Psoas muscle (tissue), 8 donors: ENCODE data around the gene TYW1B. TPM values are rescaled to one million over a fixed set of nuclear protein-coding genes. Genes with fewer than 3 reads are reported as not detected.
A peak's percentile ranks its signal among the peaks of the same experiment; 100 is the strongest.
"Not testable (repeated sequence)": the region's sequence is repeated elsewhere in the genome, so short reads cannot be mapped to it uniquely, and the experiment has no call there.

Source experiments
- ATAC-seq, 4 donors: fragments of 200-7000 bp; cut with Tn5 transposase; one replicate each; pipeline ENCODE4 v1.9.1; 2020; ENCODE audit warnings: moderate library complexity in 3 of 4, mild to moderate bottlenecking in 2 of 4
- DNase-seq, 2 donors: peaks; one replicate each; pipeline ENCODE4 v3.0.0-alpha.2; 2020
- H3K27ac ChIP-seq: fragments of 200-600 bp; one replicate; pipeline ENCODE4 v1.8.0; 2022
- H3K27me3 ChIP-seq, 3 donors: fragments of 200-600 bp in 1 of 3; one replicate each; pipeline versions ENCODE4 v1.6.1 to v1.8.0; 2013 to 2022; ENCODE audit warnings: low read length in 2 of 3, mild to moderate bottlenecking in 2 of 3, moderate library complexity in 1 of 3; ENCODE audit not compliant: insufficient read depth in 3 of 3
- H3K36me3 ChIP-seq, 2 donors: fragments of 200-600 bp in 1 of 2; one replicate each; pipeline versions ENCODE4 v1.6.1 to v1.8.0; 2013 to 2022; ENCODE audit warnings: low read depth in 1 of 2, mild to moderate bottlenecking in 1 of 2, moderate library complexity in 1 of 2; ENCODE audit not compliant: insufficient read depth in 1 of 2
- H3K4me1 ChIP-seq: fragments of 200-600 bp; one replicate; pipeline ENCODE4 v1.8.0; 2022
- H3K4me3 ChIP-seq: fragments of 200-600 bp; one replicate; pipeline ENCODE4 v1.8.0; 2022; ENCODE audit warnings: mild to moderate bottlenecking
- H3K9me3 ChIP-seq: fragments of 200-600 bp; one replicate; pipeline ENCODE4 v1.8.0; 2022
- WGBS, 3 donors: extraction: QIAGEN DNeasy Blood & Tissue Kit; methylation state at CpG; one replicate each; pipeline versions ENCODE4 v1.1.6 to v1.1.7; 2013; 5-methylcytosine and 5-hydroxymethylcytosine counted together
- intact Hi-C, 2 donors: fragments of 100-400 bp; cut with DNase I; formaldehyde crosslinking; loops; one replicate each; pipeline versions ENCODE4 v1.11.0 to v1.14.2; 2022
- polyA plus RNA-seq, 3 donors: library from polyadenylated mRNA; stranded (reverse); fragments of 200-250 nt; gene quantifications; one replicate each; pipeline ENCODE4 v1.2.3, GENCODE V29; 2013
- total RNA-seq, 4 donors: library from RNA; stranded (reverse); fragmentation: NEBNext Ultra II Directional in 2 of 4; extraction: Animal tissue kit (Norgen Biotek cat#: 25700) in 2 of 4; gene quantifications; one replicate each; pipeline versions ENCODE4 v1.2.1 to v1.2.4, GENCODE V29; 2021 to 2023
- TF ChIP-seq, protein P1 (sequence below): fragments of 200-600 bp; IDR thresholded peaks from one replicate; pipeline ENCODE4 v1.8.0; 2022; ENCODE audit warnings: antibody characterized with exemption
- donor health status: healthy with polysubstance abuse.
- donor health status: DM: no; HTN: no; CAD: no; lungs with moderate emphysema.
- donor health status: Bipolar disorder and iron deficiency.
- donor health status: healthy.
- donor health status: DM: yes; HTN: yes; CAD: no.
- donor health status: DM: no; HTN: no; CAD: no.
- donor health status: DM: no; HTN: no; CAD: no.
- donor health status: DM: yes; HTN: yes; CAD: no.

TYW1B gene
- total and polyA plus RNA-seq, 7 donors: 1.1 to 6.5 (median 1.9) TPM

DNA sequence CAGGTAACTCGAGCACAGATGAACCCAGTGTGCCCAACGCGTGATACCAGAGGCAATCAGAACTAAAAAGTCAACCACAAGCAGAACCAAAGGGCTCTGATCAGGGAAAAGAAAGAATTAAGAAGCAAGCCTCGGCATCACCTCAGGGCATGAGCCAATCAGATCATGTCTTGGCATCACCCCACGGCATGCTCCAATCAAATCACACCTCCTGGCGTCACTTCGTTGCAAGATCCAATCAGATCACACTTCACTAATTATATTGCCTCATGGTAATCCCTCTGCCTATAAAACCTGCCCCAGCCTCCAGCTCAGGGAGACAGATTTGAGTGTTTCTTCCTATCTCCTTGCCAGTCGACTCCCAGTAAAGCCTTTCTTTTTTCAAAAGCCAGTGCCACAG lies 46.8 kb downstream of the TYW1B start:
- no peaks in the 10 kb centered on the region for H3K36me3 ChIP-seq
- ATAC-seq (no peak), DNase-seq (no peak)
- H3K4me1 ChIP-seq: peaks cover 14% of the 10 kb centered on the region
- no peaks in the 10 kb centered on the region for H3K27me3 ChIP-seq
- H3K27ac ChIP-seq: no peak overlapping the region
- H3K9me3 ChIP-seq: no peaks in the 10 kb centered on the region
- WGBS, 3 donors: 93 to 95% (median 93%) methylated on average over 8 of the region's 8 CpGs
- intact Hi-C loops: no loop called here
- H3K4me3 ChIP-seq: no peak overlapping the region
- TF ChIP-seq, protein P1, sequence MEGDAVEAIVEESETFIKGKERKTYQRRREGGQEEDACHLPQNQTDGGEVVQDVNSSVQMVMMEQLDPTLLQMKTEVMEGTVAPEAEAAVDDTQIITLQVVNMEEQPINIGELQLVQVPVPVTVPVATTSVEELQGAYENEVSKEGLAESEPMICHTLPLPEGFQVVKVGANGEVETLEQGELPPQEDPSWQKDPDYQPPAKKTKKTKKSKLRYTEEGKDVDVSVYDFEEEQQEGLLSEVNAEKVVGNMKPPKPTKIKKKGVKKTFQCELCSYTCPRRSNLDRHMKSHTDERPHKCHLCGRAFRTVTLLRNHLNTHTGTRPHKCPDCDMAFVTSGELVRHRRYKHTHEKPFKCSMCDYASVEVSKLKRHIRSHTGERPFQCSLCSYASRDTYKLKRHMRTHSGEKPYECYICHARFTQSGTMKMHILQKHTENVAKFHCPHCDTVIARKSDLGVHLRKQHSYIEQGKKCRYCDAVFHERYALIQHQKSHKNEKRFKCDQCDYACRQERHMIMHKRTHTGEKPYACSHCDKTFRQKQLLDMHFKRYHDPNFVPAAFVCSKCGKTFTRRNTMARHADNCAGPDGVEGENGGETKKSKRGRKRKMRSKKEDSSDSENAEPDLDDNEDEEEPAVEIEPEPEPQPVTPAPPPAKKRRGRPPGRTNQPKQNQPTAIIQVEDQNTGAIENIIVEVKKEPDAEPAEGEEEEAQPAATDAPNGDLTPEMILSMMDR: no peak

DNA sequence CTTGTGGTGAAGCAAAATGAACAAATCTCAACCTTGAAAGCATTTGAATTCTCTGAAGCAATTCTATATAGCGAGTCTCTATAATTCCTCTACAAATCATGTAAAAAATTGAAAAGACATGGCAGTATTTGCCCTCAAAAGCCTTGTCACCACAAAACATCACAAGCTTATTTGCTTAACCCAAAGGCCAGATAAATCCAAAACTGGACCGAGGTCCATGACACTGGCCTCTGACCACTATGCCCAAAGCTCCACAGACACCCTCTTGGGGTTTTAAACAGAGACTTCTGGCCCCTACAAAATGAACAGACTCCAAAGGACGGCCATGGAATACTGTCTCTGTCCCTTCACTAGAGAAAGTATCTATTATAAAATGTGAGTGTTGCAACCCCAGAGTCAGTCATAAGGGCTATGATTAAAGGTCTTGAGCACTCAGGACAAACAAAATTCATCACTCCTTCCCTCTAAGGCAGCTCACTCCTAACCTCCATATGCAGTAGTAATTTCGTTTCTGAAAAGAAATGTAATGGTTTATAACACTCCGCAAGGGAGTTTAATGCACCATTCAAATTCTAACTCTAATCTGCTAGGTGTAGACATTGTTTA lies 47.6 kb downstream of the TYW1B start:
- H3K4me1 ChIP-seq: peaks cover 14% of the 10 kb centered on the region
- H3K4me3 ChIP-seq, intact Hi-C loops, DNase-seq, H3K9me3 ChIP-seq, H3K27me3 ChIP-seq, H3K36me3 ChIP-seq: not testable (repeated sequence)
- ATAC-seq: peak; percentile 48 to 58 (median 54)
- H3K27ac ChIP-seq: peak overlapping the region; percentile 15
- 82 to 91% (median 84%) methylated on average over 5 of the region's 5 CpGs for WGBS, 3 donors

- H3K36me3 ChIP-seq: not testable (repeated sequence)
These were observed 50.8 kb downstream of the TYW1B start for GRCh38 chr7:72777167-72777566.

DNA sequence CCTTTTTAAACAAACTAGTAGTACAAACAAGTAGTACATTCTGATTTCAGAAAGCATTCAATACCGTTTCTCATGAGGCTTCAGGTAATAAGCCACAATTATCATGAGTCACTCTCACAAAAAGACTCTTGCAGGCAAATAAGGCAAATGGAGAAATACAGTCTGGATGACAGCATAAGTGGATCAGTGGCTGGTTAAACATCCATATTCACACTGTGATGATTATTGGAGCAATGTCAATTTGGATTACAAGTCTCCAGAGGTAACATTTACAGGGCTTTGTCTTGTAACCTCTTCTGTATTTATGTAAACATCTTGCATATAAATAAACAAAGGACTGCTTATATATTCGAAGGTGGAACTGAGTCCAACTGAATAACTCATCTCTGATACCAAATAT lies 55.4 kb downstream of the TYW1B start:
- DNase-seq, H3K36me3 ChIP-seq, H3K27ac ChIP-seq, H3K4me1 ChIP-seq, H3K27me3 ChIP-seq, intact Hi-C loops, H3K4me3 ChIP-seq, ATAC-seq, H3K9me3 ChIP-seq: not testable (repeated sequence)
- 71 to 94% (median 87%) methylated on average over 2 of the region's 2 CpGs for WGBS, 3 donors

More at GRCh38 chr7:72777167-72777566, 50.8 kb downstream of the TYW1B start:
- H3K27me3 ChIP-seq, H3K27ac ChIP-seq, H3K4me3 ChIP-seq, H3K4me1 ChIP-seq, intact Hi-C loops, DNase-seq, H3K9me3 ChIP-seq: not testable (repeated sequence)
- WGBS, 3 donors: 26 to 56% (median 41%) methylated on average over 1 to 2 of the region's 2 CpGs
- peak in 3 of 4 donors; percentile 47 to 67 (median 55) for ATAC-seq

DNA sequence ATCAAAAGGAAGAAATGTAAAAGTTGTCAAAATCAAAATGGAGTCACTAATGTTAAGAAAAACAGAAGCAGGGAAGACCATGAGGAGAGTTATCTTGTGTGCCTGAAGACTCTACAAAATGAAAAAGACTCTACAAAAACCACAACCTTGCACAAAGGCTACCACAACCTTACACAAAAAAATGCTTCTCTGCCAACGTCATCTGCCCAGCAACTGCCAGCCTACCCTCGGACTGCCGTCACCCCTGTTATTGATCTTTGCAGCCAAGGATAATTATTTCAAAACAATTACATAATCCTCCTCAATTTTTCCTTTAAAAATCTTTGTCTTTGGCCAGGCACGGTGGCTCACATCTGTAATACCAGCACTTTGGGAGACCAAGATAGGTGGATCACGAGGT lies 61.0 kb downstream of the TYW1B start:
- H3K9me3 ChIP-seq, H3K36me3 ChIP-seq, H3K27me3 ChIP-seq, H3K4me1 ChIP-seq, ATAC-seq, intact Hi-C loops, H3K27ac ChIP-seq, DNase-seq, H3K4me3 ChIP-seq: not testable (repeated sequence)
- 91 to 97% (median 96%) methylated on average over 5 of the region's 5 CpGs for WGBS, 3 donors

GRCh38 chr7:72760602-72761001 lies 67.4 kb downstream of the TYW1B start:
- Histone ChIP-seq H3K36me3 (no peaks in the 10 kb centered on the region), H3K9me3 (peaks cover 4% of the 10 kb centered on the region), H3K4me1 (no peaks in the 10 kb centered on the region), H3K27ac (no peak overlapping the region), H3K4me3 (no peak overlapping the region), H3K27me3 (no peaks in the 10 kb centered on the region)
- TF ChIP-seq, protein P1: no peak
- DNase-seq: no peak
- intact Hi-C loops: no loop called here
- WGBS, 3 donors: 90 to 93% (median 93%) methylated on average over 2 of the region's 2 CpGs
- ATAC-seq: no peak

DNA sequence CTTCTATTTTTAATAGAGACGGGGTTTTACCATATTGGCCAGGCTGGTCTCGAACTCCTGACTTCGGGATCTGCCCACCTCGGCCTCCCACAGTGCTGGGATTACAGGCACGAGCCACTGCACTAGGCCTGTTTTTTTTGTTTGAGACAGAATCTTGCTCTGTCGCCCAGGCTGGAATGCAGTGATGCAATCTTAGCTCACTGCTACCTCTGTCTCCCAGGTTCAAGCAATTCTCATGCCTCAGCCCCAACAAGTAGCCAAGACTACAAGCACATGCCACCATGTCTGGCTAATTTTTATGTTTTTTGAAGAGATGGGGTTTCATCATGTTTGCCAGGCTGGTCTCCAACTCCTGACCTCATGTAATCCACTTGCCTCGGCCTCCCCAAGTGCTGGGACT lies 73.7 kb downstream of the TYW1B start:
- TF ChIP-seq, protein P1: no peak
- Histone ChIP-seq H3K36me3 (no peaks in the 10 kb centered on the region), H3K27ac (no peak overlapping the region), H3K9me3 (no peaks in the 10 kb centered on the region), H3K4me3 (no peak overlapping the region), H3K4me1 (no peaks in the 10 kb centered on the region), H3K27me3 (no peaks in the 10 kb centered on the region)
- WGBS, 3 donors: 79 to 91% (median 86%) methylated on average over 7 of the region's 7 CpGs
- ATAC-seq (no peak), DNase-seq (no peak)
- intact Hi-C loops: no loop called here
